NCI-H774 (cell line): ENCODE data around the gene RIOK1.

Experiments used
- DNase-seq: peaks from one replicate; lab custom pipeline; 2025; lab: John Stamatoyannopoulos, UW

Gene RIOK1

DNA sequence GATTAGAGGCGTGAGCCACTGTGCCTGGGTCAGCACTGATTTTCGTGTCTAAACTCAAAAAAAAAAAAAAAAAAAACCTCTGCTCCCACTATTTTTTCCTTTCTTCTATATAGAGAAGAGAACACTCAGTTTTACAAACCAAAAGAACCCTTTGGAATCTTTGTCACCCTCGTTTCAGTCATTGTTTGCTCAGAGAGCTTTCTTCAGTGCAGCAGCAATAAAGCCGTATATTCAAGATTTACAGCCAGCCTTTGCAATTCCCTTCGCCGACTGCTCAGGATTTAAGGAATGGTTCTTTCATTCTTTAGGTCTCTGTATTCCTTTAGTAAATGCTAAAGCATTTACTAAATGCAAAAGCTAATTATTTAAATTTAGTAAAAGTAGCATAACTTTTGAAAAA, 20.1 kb downstream of the RIOK1 start:
- DNase-seq = no peak

DNA sequence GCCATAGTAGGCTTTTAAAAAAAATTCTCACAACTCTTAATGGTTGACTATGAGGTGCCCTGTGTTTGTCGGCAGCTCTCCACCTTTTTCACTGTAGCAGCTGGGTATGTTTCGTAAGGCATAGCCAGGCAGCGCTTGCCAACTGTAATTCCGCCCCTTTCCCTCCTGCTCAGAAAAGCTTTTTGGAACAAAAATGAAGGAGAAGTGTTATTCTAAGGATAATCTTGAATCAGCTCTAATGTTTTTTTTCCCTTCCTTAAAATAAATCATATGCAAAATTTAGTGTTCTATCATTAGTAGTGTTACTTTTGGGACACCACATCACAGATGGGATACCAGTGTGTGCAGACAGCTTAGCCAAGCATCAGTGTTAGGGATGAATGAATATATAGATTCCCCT, 21.2 kb downstream of the RIOK1 start:
- no peak for DNase-seq

DNA sequence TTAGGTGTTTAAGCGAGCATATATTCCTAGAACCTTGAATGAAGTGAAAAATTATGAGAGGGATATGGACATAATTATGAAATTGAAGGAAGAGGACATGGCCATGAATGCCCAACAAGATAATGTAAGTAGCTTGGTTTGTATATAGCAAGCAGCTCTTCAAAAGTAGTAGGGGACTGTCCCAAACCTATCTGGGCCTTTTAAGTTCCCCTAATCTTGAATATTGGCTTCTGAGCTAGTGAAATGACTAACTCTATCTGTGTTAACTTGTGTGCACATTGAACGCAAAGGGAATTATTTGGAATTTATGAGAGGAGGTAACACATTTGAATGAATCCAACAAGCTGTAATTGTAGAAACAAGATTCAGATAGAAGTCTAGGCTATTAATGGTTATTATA, 21.7 kb downstream of the RIOK1 start:
- no peak for DNase-seq

DNA sequence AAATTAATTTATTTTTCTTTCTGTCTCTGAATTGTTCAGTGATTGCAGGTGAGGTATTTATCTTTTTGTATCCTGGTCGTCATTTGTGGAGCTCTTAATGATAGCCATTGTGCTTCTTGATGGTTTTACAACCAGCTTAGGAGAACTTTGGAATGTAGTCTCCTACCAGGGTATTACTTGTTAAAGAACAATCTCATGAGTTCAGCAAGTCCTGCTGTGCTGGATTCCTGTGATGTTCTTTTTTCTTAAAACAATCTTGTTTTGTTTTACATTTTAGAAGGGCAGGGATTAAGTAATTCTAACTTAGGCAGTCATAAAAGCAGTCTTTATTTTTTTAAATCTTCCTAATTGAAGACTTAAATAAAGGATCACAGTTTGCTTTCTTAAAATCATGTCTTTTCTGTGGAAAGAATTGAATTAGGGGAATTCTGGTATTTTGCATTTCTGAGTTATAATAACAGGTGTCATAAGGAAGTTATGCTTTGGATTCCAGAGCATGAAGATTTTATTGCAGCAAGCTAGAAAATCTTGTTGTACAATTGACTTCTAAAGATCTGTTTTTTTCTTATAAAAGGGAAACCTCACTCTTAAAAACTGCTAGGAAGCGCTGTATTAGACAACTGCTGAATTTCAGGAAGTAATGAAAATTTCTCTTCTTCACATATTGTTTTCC, 23.7 kb downstream of the RIOK1 start:
- no peak for DNase-seq

DNA sequence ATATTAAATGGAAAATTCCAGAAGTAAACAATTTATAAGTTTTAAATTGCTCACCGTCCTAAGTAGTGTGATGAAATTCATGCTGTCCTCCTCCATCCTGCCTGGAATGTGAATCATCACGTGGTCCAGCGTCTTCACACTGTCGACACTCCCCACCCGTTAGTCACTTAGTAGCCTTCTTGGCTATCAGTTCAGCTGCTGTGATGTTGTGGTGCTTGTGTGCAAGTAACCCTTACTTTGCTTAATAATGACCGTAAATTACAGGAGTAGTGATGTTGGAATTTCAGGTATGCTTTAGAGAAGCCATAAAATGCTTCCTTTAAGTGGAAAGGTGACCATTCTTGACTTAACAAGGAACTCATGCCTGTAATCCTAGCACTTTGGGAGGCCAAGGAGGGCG, 25.2 kb downstream of the RIOK1 start:
- DNase-seq = no peak

DNA sequence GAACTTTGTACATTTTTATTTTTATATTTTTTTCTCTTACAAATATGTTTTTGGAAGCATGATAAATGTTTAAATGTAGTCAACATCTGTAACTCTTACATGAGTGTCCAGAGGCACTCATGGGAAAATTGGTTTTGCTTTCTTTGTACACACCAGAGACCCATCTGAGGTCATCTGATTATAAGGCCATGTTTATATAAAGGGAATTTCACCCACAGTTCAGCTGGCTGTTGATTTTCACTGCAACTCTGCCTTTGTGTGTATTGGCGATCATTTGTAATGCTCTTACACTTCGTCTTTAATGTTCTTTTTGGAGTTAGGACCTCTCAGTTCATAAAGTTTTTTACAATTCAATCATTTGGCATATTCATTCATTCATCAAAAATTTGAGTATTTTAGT, 28.1 kb downstream of the RIOK1 start:
- no peak for DNase-seq

DNA sequence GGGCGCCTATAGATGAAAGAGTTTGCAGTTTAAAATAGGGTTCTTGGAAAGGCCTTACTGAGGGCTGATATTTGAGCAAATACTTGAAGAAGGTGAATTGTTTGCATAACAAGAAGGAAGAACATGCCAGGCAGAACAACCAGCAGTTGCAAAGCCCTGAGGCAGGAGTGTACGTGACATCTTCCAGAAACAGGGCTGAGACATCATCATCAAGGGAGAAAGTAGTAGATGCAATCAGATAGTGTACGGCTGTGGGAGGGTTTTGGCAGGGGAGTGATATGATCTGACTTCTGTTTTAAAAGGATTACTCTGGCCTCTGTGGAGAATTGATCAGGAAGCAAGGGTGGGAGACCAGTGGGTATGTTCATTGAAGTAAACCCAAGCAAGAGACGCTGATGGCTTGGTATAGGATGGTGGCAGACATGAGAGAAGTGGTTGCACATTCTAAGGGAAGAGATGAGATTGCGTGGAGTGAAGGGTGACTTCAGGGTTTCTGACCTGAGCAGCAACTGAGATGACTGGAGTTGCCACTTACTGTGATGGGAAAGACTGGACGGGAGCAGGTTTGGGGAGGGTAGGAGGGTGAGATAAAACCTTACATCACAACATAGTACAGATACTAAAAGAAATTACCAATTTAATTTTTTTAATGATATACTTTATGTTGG, 28.8 kb downstream of the RIOK1 start:
- no peak for DNase-seq

DNA sequence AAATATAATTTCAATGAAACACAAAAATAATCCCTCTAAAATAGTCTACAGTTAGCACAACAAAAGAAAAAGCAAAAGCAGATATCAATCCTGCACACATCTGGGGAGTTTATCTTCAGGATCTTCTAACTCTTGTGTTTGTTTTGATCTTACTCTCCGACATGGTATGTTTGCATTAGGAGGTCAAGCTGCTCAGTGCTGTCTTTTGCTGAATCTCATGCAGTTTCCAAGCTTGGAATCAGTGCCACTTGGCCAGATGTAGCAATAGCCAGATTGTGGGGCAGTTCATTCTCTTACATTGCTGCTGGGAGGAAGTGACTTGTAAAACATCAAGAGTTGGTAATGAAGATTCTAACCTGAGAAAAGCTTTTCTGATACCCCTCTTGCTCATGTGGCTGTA, 29.5 kb downstream of the RIOK1 start:
- DNase-seq = no peak

DNA sequence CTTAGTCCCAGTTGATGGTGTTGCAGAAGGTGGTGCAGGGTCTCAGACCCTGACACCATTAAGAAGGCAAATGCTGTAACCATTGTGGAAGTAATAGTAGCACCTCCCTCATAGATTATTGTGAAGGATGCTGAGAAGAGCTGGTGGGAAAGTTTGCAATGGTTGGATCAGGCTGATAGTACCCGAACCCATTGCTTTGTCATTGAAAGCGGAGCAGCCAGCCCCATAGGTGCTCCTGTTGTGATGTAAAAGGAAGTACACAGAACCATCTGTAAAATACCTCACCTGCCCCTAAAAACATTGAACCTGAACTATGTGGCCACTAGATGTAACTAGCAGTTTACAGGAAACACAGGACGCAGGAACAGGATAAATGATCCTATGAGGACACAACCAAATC, 31.5 kb downstream of the RIOK1 start:
- no peak for DNase-seq

DNA sequence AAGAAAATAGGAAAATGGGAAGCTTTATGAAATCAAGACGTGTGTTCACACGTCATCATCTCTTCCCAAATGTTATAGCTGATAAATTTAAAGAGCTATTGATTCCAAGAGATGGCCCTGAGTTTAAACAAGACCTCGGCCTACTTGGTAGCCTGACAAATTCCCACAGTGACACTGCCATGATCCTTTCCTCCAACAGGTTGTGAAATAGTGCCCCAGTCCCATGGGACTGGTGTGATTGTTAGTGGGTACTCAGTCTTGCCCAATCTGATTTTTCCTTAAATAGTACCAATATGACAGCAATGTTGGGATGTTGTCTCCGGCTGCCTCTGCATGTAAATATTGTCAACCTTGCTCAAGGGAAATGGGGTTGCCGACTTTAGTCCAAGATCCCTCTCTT, 34.5 kb downstream of the RIOK1 start:
- no peak for DNase-seq

DNA sequence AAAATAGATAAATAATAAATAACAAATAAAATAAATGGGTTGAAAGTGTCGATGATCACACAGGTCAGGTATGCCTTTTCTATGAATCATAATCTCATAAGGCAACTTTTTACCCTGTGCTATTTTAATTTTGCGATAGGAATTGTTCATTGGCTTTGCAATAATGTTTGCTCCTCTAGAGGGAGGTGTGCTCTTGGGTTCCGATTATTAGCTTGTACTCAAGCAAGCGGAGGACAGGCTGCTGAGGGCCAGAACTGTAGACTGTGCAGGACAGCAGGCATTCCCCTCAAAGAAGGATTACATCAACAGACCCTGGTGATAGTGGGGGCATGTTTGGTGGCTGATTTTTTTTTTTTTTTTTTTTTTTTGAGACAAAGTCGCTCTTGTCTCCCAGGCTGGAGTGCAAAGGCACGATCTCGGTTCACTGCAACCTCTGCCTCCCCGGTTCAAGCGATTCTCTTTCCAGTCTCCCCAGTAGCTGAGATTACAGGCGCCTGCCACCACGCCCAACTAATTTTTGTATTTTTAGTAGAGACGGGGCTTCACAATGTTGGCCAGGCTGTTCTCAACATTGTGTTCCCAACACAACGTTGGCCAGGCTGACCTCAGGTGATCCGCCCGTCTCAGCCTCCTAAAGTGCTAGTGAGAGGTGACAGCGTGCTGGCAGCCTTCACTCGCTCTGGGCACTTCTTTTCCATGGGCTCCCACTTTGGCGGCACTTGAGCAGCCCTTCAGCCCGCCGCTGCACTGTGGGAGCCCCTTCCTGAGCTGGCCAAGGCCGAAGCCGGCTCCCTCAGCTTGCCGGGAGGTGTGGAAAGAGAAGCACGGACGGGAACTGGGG, 35.6 kb downstream of the RIOK1 start:
- DNase-seq = no peak

DNA sequence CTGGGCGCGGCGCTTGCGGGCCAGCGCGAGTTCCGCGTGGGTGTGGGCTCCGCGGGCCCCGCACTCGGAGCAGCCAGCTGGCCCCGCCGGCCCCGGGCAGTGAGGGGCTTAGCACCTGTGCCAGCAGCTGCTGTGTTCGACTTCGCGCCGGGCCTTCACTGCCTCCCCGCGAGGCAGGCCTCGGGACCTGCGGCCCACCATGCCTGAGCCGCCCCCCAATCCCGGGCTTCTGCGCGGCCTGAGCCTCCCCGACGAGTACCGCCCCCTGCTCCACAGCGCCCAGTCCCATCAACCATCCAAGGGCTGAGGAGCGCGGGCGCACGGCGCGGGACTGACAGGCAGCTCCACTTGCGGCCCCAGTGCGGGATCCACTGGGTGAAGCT, 36.2 kb downstream of the RIOK1 start:
- no peak for DNase-seq

DNA sequence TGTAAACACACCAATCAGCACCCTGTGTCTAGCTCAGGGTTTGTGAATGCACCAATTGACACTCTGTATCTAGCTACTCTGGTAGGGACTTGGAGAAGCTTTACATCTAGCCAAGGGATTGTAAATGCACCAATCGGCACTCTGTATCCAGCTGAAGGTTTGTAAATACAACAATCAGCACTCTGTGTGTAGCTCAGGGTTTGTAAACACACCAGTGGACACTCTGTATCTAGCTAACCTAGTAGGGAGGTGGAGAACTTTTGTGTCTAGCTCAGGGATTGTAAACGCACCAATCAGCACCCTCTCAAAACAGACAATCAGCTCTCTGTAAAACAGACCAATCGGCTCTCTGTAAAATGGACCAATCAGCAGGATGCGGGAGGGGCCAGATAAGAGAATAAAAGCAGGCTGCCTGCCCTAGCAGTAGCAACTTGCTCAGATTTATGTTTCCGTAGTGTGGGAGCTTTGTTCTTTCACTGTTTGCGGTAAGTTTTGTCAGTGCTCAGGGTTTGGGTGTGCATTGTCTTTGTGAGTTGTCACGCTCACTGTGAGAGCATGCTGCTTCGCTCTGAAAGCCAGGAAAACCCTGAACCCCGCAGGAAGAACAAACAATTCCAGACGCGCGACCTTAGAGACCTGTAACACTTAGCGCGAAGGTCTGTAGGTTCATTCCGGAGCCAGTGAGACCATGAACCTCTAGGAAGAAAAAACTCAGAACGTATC, 37.0 kb downstream of the RIOK1 start:
- DNase-seq = no peak

DNA sequence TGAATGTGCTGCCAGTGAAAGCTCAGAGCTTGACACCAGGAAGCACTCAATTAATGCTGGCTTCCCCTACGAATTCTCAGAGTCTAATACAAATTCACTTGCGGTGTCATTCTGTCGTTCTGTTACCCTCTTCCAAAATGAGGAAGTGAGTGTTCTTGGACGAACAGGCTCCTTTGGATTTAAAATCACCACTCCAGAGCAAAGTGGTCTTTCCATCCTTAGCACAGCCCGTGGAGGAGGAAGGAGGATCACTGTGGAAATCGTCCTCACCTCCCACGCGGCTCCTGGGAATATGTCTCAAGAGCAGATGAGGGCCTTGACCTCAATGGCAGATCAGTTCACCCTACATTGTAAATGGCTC, 41.7 kb downstream of the RIOK1 start:
- no peak for DNase-seq

DNA sequence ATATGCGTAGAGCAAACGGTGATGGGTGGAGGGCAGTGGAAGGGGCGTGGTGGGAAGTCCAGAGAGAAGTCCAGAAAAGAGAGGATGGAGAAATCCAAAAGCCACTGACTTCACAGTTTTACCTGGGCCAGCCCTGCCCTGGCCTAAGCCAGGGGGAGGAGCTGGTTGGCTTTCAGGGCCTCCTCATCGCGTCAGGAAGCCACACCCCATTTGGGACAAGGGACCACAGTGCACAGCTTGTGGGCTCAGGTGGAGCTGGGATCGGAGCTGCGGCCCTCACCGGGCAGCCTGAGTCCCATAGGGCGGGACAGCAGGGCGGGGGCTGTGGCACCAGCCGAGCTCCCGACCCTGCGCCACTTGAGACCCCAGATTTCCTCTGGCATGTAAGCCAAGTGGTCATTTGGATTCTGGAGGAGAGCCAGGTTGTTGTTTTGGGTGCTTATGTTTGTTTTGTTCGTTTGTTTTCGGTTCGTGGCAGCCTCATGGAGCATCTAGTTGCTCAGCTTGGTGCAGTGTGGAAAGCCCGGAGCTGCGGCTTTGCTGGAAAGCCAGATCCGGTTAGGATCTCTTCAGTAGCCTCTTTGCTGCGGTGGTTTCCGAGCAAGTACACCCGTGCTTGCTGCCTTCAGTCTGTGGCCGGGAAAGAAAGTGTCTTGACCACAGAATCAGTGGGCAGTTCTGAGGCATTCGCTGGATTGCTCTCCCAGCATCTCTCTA, 42.2 kb downstream of the RIOK1 start:
- no peak for DNase-seq

DNA sequence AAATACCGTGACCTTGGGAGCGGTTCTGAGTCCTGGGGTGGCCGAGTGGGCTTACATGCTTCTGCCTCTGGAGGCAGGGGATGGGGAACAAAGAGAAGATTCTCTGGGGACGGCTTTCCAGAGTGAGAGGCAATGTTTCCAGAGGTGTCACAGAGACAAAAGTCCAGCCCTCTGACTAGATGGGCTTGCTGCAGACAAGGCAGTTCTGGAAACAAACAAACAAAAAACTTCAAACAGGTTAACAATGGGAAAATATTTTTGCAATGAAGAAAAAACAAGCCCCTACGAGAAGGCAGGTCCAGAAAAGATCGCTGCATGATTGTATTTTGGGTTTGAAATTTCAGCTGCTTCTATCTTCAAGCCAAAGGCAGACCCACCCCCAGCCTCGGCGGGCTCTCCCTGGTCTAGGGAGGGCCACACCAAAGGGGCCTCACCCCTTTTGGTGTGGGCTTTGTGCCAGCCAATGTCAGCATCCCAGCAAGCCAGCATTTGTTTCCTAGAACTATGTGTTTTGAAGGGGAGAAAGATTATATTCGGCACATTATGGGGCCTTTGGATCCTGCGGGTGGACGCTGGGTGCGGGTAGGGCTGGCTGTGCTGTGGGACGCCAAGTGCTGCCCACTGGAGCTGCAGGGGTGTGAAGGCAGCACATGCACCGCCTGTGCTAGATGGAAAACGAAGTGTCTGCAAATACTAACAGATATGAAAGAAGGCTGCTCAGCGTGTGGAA, 42.9 kb downstream of the RIOK1 start:
- no peak for DNase-seq

DNA sequence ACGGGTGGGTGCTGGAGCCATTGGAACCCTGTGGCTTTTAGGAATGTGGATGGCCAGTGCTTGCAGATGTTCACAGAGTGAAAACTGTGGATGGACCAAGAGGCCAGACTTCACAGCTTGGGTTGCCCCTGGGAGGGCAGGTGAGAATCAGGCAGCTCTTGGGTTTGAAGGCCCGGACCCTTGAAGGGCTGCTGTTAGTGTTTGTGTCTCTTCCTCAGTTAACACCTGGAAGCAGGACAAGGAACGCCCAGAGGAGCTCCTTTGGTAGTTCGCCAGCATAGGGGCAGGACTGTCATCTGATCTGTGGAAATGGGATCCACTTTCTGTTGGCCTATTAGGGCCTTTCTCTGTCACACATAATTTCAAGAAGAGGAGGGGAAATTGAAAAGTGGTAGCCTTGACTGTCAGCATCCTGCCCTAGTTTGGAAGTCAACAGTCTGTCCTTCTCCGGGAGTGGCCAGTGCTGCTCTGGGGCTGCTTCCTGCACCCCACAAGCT, 43.6 kb downstream of the RIOK1 start:
- DNase-seq = no peak

DNA sequence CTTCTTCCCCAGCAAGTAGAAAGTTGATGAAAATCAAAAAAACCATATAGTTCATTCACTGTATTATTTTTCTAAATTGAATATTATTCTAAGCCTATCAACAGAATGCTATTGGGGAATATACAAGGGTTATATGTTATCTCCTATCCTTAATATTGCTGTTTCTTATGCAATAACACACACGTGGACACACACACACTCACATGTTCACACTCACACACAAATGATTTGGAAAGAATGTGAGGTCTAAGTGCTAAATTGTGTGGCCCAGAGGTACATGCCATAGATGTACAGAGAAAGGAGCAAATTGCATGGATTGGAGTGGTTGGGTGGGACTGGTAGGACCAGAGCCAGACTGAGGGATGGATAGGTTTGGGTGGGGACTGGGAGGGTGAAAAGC, 45.1 kb downstream of the RIOK1 start:
- no peak for DNase-seq

DNA sequence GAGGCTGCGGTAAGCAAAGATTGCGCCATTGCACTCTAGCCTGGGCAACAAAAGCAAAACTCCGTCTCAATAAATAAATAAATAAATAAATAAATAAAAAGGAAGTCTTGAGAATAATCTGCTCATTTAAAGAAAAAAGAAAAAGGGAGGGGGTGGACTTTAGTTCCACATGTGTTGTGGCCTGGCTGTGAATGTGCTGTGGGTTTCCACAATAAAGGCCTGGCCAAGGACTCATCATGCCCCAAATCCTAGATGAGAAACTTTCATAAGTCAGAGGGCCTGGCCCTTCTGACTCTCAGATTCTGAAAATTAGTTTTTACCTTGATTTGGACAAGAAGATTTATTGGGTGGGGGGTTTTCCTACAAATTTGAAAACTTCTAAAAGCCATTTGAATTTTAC, 48.4 kb downstream of the RIOK1 start:
- DNase-seq = no peak

DNA sequence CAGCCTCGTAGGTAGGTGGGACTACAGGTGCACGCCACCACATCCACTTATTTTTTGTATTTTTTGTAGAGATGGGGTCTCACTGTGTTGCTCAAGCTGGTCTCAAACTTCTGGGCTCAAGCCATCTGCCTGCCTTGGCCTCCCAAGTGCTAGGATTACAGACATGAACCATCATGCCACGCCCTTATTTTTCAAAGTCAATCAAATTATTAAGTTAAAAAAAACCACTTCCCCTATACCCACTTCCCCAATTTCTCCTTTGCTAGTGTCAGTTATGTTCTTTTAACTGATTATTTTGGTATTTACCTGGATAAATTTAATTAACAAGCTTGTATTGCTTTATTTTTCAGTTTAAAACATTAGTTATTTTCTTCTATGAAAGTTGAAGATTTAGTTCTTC, 49.6 kb downstream of the RIOK1 start:
- DNase-seq = no peak

DNA sequence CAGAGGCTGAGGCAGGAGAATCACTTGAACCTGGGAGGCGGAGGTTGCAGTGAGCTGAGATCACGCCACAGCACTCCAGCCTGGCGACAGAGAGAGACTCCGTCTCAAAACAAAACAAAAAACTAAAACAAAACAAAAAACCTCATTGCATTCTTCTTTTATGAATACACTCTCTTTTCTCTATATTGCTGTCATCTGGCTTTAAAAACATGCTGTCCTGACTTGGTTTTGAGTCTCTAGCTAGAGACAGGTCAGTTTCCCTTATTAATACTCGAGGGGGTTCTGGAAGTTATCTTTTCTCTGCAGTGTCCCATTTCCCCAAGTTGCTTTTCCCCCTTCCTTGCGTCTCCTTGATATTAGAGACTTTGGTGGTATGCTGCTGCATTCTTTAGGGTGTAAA, 50.9 kb downstream of the RIOK1 start:
- no peak for DNase-seq
